AG04450 (cell line): ENCODE measurements around the gene PKDCC. TPM values are rescaled to one million over a fixed set of nuclear protein-coding genes. Genes with fewer than 3 reads are reported as not detected.
"Not testable (repeated sequence)": the region's sequence is repeated elsewhere in the genome, so short reads cannot be mapped to it uniquely, and the experiment has no call there.

Experiments
- CTCF ChIA-PET: fragments of 300-600, 350-600 bp; formaldehyde crosslinking; extraction: SDS; loops from one replicate; lab custom pipeline; 2022; ENCODE audit warnings: antibody characterized with exemption, inconsistent platforms; lab: Charles Lee
- POLR2A ChIA-PET: fragments of 350-600 bp; formaldehyde crosslinking; extraction: SDS; loops from one replicate; lab custom pipeline; 2021; ENCODE audit warnings: antibody characterized with exemption, inconsistent platforms; lab: Yijun Ruan, JAX
- DNase-seq: peaks from one replicate; pipeline ENCODE4 v3.0.0-alpha.2; 2011; ENCODE audit warnings: low read depth, low spot score
- H3K27ac ChIP-seq: one replicate; pipeline ENCODE4 v1.5.1; 2012; ENCODE audit warnings: low read depth, low read length, control low read depth
- H3K27me3 ChIP-seq: one replicate; pipeline ENCODE4 v1.6.0; 2012; ENCODE audit warnings: low read length; ENCODE audit not compliant: control insufficient read depth, insufficient read depth
- H3K4me3 ChIP-seq: 2 replicates; pipeline ENCODE4 v1.5.1; 2011; ENCODE audit warnings: mild to moderate bottlenecking, low read depth, low read length, control low read depth
- H3K9me3 ChIP-seq: 2 replicates; pipeline ENCODE4 v1.5.1; 2012; ENCODE audit warnings: low read length; ENCODE audit not compliant: control insufficient read depth, insufficient read depth
- CTCF ChIP-seq: IDR thresholded peaks from 2 replicates; pipeline ENCODE4 v1.5.1; 2011; ENCODE audit warnings: low read depth, low read length, control low read depth, inconsistent platforms
- polyA plus RNA-seq: library from polyadenylated mRNA; depleted of rRNA; stranded (reverse); fragments of >200 nt; gene quantifications from 2 replicates; pipeline ENCODE4 v1.2.3, GENCODE V29; 2011

PKDCC gene
- polyA plus RNA-seq, 1 experiment: 87.0 TPM

DNA sequence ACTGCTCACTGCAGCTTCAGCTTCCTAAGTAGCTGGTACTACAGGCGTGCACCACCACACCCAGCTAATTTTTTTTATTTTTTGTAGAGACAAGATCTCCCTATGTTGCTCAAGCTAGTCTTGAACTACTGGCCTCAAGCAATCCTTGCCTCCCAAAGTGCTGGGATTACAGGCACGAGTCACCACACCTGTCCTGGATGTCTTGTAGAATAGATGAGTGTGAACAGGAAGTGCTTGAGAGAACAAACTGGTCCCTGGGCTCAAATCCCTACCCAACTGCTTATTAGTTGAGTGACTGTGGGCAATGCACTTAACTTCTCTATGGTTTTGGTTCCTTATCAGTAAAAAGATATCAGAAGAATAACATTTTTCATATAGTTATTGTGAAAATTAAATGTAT is 34.2 kb downstream of the PKDCC start:
- no peak overlapping the region for H3K27ac ChIP-seq
- TF ChIP-seq CTCF: no peak
- no peaks in the 10 kb centered on the region for H3K27me3 ChIP-seq
- H3K4me3 ChIP-seq: no peak overlapping the region
- no peak for DNase-seq
- CTCF ChIA-PET: interaction anchor here (12.3 to 13.5 kb wide), 2 partner anchors 211 to 228 kb away, joined by 418 to 481 read pairs; no protein-coding TSS in a partner anchor
- POLR2A ChIA-PET: no interaction called here
- no peaks in the 10 kb centered on the region for H3K9me3 ChIP-seq

DNA sequence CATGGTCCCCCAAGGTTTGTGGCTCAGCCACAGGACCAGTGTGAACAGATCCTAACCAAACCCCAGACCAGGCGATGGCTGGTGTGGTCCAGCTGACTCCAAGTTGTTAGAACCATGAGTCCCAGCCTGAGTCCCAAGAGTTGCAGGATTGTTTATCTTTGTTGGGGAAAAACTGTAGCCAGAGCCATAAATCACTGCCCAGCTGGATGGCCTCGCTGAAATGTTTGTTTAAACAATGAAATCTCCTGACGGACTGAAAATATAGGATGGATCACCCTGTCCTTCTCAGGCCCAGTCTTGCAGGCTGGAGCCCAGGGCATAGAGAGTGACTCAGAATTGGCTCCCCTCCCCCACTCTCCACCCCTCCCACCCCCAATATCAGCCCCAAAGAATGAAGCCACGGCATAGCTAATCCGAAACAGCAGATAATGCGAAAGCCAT is 36.4 kb downstream of the PKDCC start:
- Histone ChIP-seq H3K27me3 (no peaks in the 10 kb centered on the region), H3K9me3 (no peaks in the 10 kb centered on the region; the same call in 1 of the 2 replicates), H3K4me3 (no peak overlapping the region), H3K27ac (no peak overlapping the region)
- CTCF ChIA-PET: interaction anchor here (0.6 to 13.5 kb wide), 3 partner anchors 18 to 230 kb away, joined by 4 to 481 read pairs (median 418); no protein-coding TSS in a partner anchor
- POLR2A ChIA-PET: interaction anchor here (0.7 to 4.5 kb wide), 12 partner anchors 16 to 231 kb away, joined by 3 to 22 read pairs (median 4); partner anchors contain the start of gene PKDCC
- no peak for TF ChIP-seq CTCF
- DNase-seq: peak; percentile 70

- not testable (repeated sequence) for H3K9me3 ChIP-seq, H3K27ac ChIP-seq, H3K27me3 ChIP-seq, H3K4me3 ChIP-seq, DNase-seq
- ChIA-PET POLR2A (interaction anchor here (0.7 to 4.5 kb wide), 7 partner anchors 24 to 215 kb away, joined by 4 to 22 read pairs (median 5); partner anchors contain the start of gene PKDCC), CTCF (interaction anchor here (0.9 to 13.5 kb wide), 6 partner anchors 122 to 244 kb away, joined by 3 to 481 read pairs (median 33); no protein-coding TSS in a partner anchor)
Observed at GRCh38 chr2:42085070-42085469, 37.2 kb downstream of the PKDCC start.

DNA sequence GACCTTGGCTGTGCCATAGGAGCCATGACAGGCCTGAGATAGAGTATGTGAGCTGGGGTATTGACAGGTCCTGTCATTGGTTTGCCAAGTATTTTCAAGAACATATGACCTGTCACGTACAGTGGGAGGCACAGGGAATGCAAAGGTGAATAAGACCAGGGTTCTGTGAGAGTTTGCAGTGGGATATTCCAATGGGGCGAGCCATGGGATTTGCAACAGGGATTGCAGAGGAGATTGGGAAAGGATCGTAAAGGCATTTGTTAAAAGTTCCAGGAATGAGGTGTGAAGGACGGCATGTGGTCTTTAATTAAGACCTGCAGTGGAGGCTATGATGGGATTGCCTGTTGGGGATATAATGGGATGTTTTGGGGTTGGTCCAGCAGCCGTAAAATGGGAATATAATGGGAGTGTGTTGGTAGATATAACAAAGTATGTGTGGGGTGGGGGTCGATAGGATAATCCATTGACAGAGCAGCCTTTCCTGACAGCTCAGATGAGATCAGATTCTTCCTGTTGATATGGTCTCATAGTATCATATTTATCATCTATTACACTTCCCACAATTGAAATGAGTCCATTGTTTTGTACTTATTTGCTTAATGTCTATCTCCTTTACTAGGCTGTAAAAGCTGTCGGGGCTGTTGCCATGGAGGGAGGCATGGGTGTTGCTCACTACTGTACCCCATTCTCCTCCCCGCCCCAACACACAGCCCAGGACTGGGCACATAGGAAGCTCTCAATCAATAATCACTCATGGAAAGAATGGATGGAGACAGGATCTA is 38.1 kb downstream of the PKDCC start:
- peaks cover 4% of the 10 kb centered on the region for H3K27me3 ChIP-seq
- H3K9me3 ChIP-seq: no peaks in the 10 kb centered on the region; the same call in 1 of the 2 replicates
- TF ChIP-seq CTCF: no peak
- no peak for DNase-seq
- ChIA-PET CTCF (interaction anchor here (0.6 to 13.5 kb wide), 31 partner anchors 11 to 300 kb away, joined by 3 to 481 read pairs (median 6); partner anchors contain the start of gene PKDCC), POLR2A (interaction anchor here (1.3 to 4.5 kb wide), 3 partner anchors 21 to 216 kb away, joined by 3 to 22 read pairs (median 4); no protein-coding TSS in a partner anchor)
- no peak overlapping the region for H3K4me3 ChIP-seq
- H3K27ac ChIP-seq: no peak overlapping the region

DNA sequence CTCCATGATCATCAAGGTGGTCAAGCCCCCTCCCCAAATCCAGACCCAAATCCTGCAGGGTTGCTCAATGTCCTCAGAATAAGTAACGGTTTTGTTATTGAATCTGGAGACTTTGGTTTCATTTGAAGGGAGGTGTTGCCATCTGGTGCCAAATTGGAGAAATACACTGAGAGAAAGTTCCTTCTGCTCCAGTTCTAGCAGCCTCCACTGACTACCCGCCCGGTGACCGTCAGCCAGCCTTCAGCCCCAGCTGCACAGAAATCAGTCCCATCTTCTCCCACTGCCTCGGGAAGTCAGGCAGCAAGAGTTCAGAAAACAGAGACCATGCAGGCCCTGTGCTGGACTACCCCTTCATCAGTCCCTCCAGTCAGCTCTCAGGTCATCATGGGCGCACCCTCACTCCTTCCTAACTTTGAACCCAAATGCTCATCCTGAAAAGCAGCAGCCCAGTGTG is 38.7 kb downstream of the PKDCC start:
- TF ChIP-seq CTCF: peak; percentile 75
- ChIA-PET POLR2A (interaction anchor here (1.0 to 4.5 kb wide), 3 partner anchors 22 to 217 kb away, joined by 3 to 22 read pairs (median 4); partner anchors contain the start of gene PKDCC), CTCF (interaction anchor here (0.6 to 13.5 kb wide), 34 partner anchors 9 to 299 kb away, joined by 3 to 481 read pairs (median 6); partner anchors contain the start of gene PKDCC)
- peaks cover 4% of the 10 kb centered on the region for H3K27me3 ChIP-seq
- no peak overlapping the region for H3K4me3 ChIP-seq
- H3K9me3 ChIP-seq: no peaks in the 10 kb centered on the region; the same call in 1 of the 2 replicates
- H3K27ac ChIP-seq: no peak overlapping the region
- peak; percentile 45 for DNase-seq
